Esophagus squamous epithelium (tissue), 5 donors: Measurements from ENCODE around the gene RHOT2. TPM values are rescaled to one million over a fixed set of nuclear protein-coding genes. Genes with fewer than 3 reads are reported as not detected.
A peak's percentile ranks its signal among the peaks of the same experiment; 100 is the strongest.

ENCODE experiments used
- DNase-seq: peaks from one replicate; lab custom pipeline; 2025; lab: John Stamatoyannopoulos, UW
- H3K27ac ChIP-seq, 4 donors: fragments of 200-600 bp; sonication (generic); one replicate each; pipeline ENCODE4 v1.5.1; 2016 to 2019; ENCODE audit warnings: mild to moderate bottlenecking in 1 of 4
- H3K27me3 ChIP-seq, 4 donors: fragments of 200-600 bp; sonication (generic); 1 replicate in 3 of 4; 2 replicates in 1 of 4; pipeline versions ENCODE4 v1.5.1 to v1.6.0; 2017 to 2021; ENCODE audit warnings: antibody characterized with exemption in 1 of 4
- H3K36me3 ChIP-seq, 3 donors: fragments of 200-600 bp; sonication (generic); one replicate each; pipeline ENCODE4 v1.5.1; 2016 to 2019
- H3K4me1 ChIP-seq, 3 donors: fragments of 200-600 bp; sonication (generic); one replicate each; pipeline ENCODE4 v1.5.1; 2017 to 2019
- H3K4me3 ChIP-seq, 4 donors: fragments of 200-600 bp; sonication (generic); 1 replicate in 3 of 4; 2 replicates in 1 of 4; pipeline ENCODE4 v1.5.1; 2016 to 2019; ENCODE audit warnings: mild to moderate bottlenecking in 2 of 4, moderate library complexity in 1 of 4
- H3K9me3 ChIP-seq, 3 donors: fragments of 200-600 bp; sonication (generic); one replicate each; pipeline ENCODE4 v1.5.1; 2016 to 2019
- POLR2A ChIP-seq, 4 donors: fragments of 450-650 bp; IDR thresholded peaks; one replicate each; pipeline ENCODE4 v1.6.1; 2017; ENCODE audit warnings: antibody characterized with exemption in 4 of 4, mild to moderate bottlenecking in 4 of 4, moderate library complexity in 3 of 4
- WGBS, 2 donors: methylation state at CpG; one replicate each; pipeline ENCODE4 v1.1.5; 2018; 5-methylcytosine and 5-hydroxymethylcytosine counted together
- intact Hi-C: fragments of 100-400 bp; cut with DNase I; formaldehyde crosslinking; loops from one replicate; pipeline ENCODE4 v1.15.0; 2022
- total RNA-seq, 4 donors: library from RNA; depleted of rRNA; stranded (reverse); fragments of >200 nt; gene quantifications; one replicate each; pipeline ENCODE4 v1.1.0, GENCODE V29; 2016
- TF ChIP-seq, protein P1 (sequence below), 6 experiments: fragments of 450-650 bp in 4 of 6; fragments of 200-600 bp in 2 of 6; sonication (generic) in 2 of 6; IDR thresholded peaks; one replicate each; pipeline ENCODE4 v1.5.1; 2016 to 2019; ENCODE audit warnings: antibody characterized with exemption in 6 of 6, mild to moderate bottlenecking in 4 of 6, moderate library complexity in 4 of 6
- donor health status: DM: yes; HTN: yes; CAD: no.

Gene RHOT2
- total RNA-seq, 4 donors from 2014 or later: 28.4 to 70.2 (median 48.9) TPM

DNA sequence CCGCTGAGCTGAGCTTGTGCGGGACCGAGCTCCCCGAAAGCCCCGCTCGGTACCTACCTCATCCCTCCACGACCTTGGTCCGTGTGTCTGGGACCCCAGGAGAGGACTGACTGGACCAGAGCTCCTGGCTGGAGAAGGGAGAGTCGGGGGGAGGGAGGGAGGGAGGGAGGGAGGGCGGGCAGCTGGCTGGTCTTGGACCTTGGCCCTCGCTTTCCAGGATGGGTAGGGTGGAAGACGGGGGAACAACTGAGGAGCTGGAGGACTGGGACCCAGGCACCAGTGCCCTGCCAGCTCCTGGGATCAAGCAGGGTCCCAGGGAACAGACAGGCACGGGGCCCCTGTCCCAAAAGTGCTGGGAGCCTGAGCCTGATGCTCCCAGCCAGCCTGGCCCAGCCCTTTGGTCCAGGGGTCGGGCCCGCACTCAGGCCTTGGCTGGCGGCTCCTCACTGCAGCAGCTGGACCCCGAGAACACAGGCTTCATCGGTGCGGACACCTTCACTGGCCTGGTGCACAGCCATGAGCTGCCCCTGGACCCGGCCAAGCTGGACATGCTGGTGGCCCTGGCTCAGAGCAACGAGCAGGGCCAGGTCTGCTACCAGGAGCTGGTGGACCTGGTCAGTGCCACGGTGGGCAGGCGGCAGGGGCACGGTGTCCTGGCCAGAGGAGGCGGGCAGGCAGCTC lies 8.1 kb downstream of the RHOT2 start:
- Histone ChIP-seq H3K9me3 (no peaks in the 10 kb centered on the region), H3K27me3 (peaks cover 0 to 33% (median 0%) of the 10 kb centered on the region in 4 donors), H3K27ac (peak overlapping the region in 3 of 4 donors; percentile 20 to 42 (median 34)), H3K36me3 (peaks cover 21 to 36% (median 24%) of the 10 kb centered on the region in 3 donors), H3K4me3 (peak overlapping the region in 3 of 4 donors; percentile 19 to 63 (median 40)), H3K4me1 (peaks cover 34 to 71% (median 42%) of the 10 kb centered on the region in 3 donors)
- TF ChIP-seq, protein P1, sequence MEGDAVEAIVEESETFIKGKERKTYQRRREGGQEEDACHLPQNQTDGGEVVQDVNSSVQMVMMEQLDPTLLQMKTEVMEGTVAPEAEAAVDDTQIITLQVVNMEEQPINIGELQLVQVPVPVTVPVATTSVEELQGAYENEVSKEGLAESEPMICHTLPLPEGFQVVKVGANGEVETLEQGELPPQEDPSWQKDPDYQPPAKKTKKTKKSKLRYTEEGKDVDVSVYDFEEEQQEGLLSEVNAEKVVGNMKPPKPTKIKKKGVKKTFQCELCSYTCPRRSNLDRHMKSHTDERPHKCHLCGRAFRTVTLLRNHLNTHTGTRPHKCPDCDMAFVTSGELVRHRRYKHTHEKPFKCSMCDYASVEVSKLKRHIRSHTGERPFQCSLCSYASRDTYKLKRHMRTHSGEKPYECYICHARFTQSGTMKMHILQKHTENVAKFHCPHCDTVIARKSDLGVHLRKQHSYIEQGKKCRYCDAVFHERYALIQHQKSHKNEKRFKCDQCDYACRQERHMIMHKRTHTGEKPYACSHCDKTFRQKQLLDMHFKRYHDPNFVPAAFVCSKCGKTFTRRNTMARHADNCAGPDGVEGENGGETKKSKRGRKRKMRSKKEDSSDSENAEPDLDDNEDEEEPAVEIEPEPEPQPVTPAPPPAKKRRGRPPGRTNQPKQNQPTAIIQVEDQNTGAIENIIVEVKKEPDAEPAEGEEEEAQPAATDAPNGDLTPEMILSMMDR (IDR thresholded peaks at IDR 0.05): no peak
- no peak for TF ChIP-seq POLR2A (IDR thresholded peaks at IDR 0.05)
- intact Hi-C loops: no loop called here
- 30 to 47% methylated on average over 2 to 3 of the region's 25 CpGs for WGBS, 2 donors
- DNase-seq: no peak

DNA sequence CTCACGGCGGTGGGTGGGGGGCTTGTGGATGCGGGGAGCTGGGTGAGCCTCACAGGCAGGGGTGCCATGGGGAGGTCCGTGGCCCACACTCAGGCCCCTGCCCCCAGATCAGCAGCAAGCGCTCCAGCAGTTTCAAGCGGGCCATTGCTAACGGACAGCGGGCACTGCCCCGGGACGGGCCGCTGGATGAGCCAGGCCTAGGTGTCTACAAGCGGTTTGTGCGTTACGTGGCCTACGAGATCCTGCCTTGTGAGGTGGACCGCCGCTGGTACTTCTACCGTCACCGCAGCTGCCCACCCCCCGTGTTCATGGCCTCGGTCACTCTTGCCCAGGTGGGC lies 8.6 kb downstream of the RHOT2 start:
- no peaks in the 10 kb centered on the region for H3K9me3 ChIP-seq
- intact Hi-C loops: no loop called here
- TF ChIP-seq POLR2A (IDR thresholded peaks at IDR 0.05): no peak
- TF ChIP-seq, protein P1 (IDR thresholded peaks at IDR 0.05): no peak
- H3K27me3 ChIP-seq: peaks cover 0 to 33% (median 0%) of the 10 kb centered on the region in 4 donors
- peak overlapping the region; percentile 6 to 52 (median 31) for H3K27ac ChIP-seq
- 56 to 70% methylated on average over 2 to 3 of the region's 21 CpGs for WGBS, 2 donors
- peak overlapping the region in 1 of 4 donors; percentile 45 for H3K4me3 ChIP-seq
- no peak for DNase-seq
- peaks cover 40 to 76% (median 47%) of the 10 kb centered on the region in 3 donors for H3K4me1 ChIP-seq
- H3K36me3 ChIP-seq: peaks cover 19 to 34% (median 20%) of the 10 kb centered on the region in 3 donors

DNA sequence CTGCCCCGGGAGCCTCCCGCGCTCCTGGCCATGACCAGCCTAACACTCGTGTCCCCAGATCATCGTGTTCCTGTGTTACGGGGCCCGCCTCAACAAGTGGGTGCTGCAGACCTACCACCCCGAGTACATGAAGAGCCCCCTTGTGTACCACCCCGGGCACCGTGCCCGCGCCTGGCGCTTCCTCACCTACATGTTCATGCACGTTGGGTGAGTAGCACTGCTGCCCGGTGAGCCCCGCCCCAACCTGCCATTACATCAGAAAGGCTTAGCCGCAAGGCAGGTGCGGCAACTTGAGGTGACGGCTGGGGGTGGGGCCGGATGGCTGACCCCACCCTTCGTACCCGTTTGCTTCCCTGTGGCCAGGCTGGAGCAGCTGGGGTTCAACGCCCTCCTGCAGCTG lies 9.0 kb downstream of the RHOT2 start:
- TF ChIP-seq, protein P1 (IDR thresholded peaks at IDR 0.05): no peak
- no peak for TF ChIP-seq POLR2A (IDR thresholded peaks at IDR 0.05)
- DNase-seq: no peak
- no peaks in the 10 kb centered on the region for H3K9me3 ChIP-seq
- WGBS, 2 donors: 36 to 80% methylated on average over 1 to 5 of the region's 23 CpGs
- H3K27ac ChIP-seq: peak overlapping the region; percentile 6 to 52 (median 31)
- H3K4me1 ChIP-seq: peaks cover 43 to 80% (median 51%) of the 10 kb centered on the region in 3 donors
- H3K4me3 ChIP-seq: peak overlapping the region in 2 of 4 donors; percentile 3 to 45
- intact Hi-C loops: no loop called here
- peaks cover 0 to 33% (median 0%) of the 10 kb centered on the region in 4 donors for H3K27me3 ChIP-seq
- H3K36me3 ChIP-seq: peaks cover 21 to 34% (median 21%) of the 10 kb centered on the region in 3 donors

GRCh38 chr16:677316-678190 lies 9.6 kb downstream of the RHOT2 start:
- TF ChIP-seq, protein P1 (IDR thresholded peaks at IDR 0.05): no peak
- peak in 1 of 4 donors; percentile 10 for TF ChIP-seq POLR2A (IDR thresholded peaks at IDR 0.05)
- H3K27ac ChIP-seq: peak overlapping the region in 2 of 4 donors; percentile 9 to 23
- no peak for DNase-seq
- peaks cover 0 to 33% (median 0%) of the 10 kb centered on the region in 4 donors for H3K27me3 ChIP-seq
- no peaks in the 10 kb centered on the region for H3K9me3 ChIP-seq
- WGBS, 2 donors: 38 to 54% methylated on average over 7 to 18 of the region's 57 CpGs
- intact Hi-C loops: no loop called here
- peak overlapping the region in 2 of 4 donors; percentile 3 to 45 for H3K4me3 ChIP-seq
- peaks cover 21 to 34% (median 21%) of the 10 kb centered on the region in 3 donors for H3K36me3 ChIP-seq
- H3K4me1 ChIP-seq: peaks cover 48 to 86% (median 58%) of the 10 kb centered on the region in 3 donors
